Gastroesophageal sphincter (tissue), 3 donors: ENCODE results near the gene PDZD2.

Experiments
- CTCF ChIP-seq, 4 experiments: fragments of 200-600 bp in 2 of 4; fragments of 450-650 bp in 2 of 4; sonication (generic) in 1 of 4; IDR thresholded peaks; one replicate each; pipeline ENCODE4 v1.5.1; 2017 to 2019; ENCODE audit warnings: antibody characterized with exemption in 4 of 4, mild to moderate bottlenecking in 2 of 4, moderate library complexity in 2 of 4
- EP300 ChIP-seq: sonication (generic); formaldehyde crosslinking; IDR thresholded peaks from one replicate; pipeline ENCODE4 v1.6.1; 2017; ENCODE audit warnings: antibody characterized with exemption, mild to moderate bottlenecking
- POLR2A ChIP-seq, 2 donors: fragments of 450-650 bp; IDR thresholded peaks; one replicate each; pipeline ENCODE4 v1.6.1; 2017; ENCODE audit warnings: antibody characterized with exemption in 2 of 2, mild to moderate bottlenecking in 2 of 2, moderate library complexity in 1 of 2
- POLR2AphosphoS5 ChIP-seq: sonication (generic); formaldehyde crosslinking; IDR thresholded peaks from one replicate; pipeline ENCODE4 v1.6.1; 2017; ENCODE audit warnings: antibody characterized with exemption

- TF ChIP-seq EP300 (no peak), POLR2A (IDR thresholded peaks at IDR 0.05) (no peak), CTCF (IDR thresholded peaks at IDR 0.05) (peak in 1 of 4 experiments; percentile 40), POLR2AphosphoS5 (no peak)
These were observed 216.5 kb downstream of the PDZD2 start for GRCh38 chr5:31855134-31856040.
